Mammary epithelial cell (primary cell): Measurements from ENCODE around the gene LAMB2.

Source experiments
- EZH2 ChIP-seq: IDR thresholded peaks from 2 replicates; pipeline ENCODE4 v1.6.1; 2012; ENCODE audit warnings: low read length, inconsistent platforms, borderline replicate concordance
- TF ChIP-seq, protein P1 (sequence below), 2 donors: IDR thresholded peaks in 1 of 2; conservative IDR thresholded peaks in 1 of 2; 2 replicates each; pipeline ENCODE4 v1.5.1; 2011 to 2012; ENCODE audit warnings: inconsistent platforms in 2 of 2, low read length in 2 of 2, mild to moderate bottlenecking in 2 of 2, control low read depth in 1 of 2, low read depth in 1 of 2; ENCODE audit not compliant: insufficient read depth in 1 of 2; ENCODE audit errors: extremely low read depth in 1 of 2

DNA sequence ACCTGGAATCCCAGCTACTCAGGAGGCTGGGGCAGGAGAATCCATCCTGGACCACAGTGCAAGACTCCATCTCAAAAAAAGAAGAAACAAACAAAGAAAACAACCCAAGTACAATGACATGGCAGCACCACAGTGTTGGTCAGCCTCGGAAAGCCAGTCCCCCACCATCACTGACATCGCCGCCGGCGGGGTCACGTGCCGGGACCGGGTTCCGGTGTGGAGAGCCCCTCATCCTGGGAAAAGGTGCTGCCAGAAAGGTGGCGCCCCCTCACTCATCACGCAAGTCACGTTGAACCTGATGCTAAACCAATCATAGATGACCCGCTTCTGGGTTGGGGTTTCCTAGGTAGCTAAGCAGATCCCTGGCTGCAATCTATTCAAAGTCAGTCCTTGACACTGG is 56.7 kb downstream of the LAMB2 start:
- TF ChIP-seq, protein P1, sequence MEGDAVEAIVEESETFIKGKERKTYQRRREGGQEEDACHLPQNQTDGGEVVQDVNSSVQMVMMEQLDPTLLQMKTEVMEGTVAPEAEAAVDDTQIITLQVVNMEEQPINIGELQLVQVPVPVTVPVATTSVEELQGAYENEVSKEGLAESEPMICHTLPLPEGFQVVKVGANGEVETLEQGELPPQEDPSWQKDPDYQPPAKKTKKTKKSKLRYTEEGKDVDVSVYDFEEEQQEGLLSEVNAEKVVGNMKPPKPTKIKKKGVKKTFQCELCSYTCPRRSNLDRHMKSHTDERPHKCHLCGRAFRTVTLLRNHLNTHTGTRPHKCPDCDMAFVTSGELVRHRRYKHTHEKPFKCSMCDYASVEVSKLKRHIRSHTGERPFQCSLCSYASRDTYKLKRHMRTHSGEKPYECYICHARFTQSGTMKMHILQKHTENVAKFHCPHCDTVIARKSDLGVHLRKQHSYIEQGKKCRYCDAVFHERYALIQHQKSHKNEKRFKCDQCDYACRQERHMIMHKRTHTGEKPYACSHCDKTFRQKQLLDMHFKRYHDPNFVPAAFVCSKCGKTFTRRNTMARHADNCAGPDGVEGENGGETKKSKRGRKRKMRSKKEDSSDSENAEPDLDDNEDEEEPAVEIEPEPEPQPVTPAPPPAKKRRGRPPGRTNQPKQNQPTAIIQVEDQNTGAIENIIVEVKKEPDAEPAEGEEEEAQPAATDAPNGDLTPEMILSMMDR (conservative IDR thresholded peaks at IDR 0.05 in 1 of 2, IDR thresholded peaks at IDR 0.05 in 1 of 2; ENCODE audit: extremely low read depth in 1 of 2, insufficient read depth in 1 of 2, low read depth in 1 of 2, low read length in 2 of 2) = no peak
- no peak for TF ChIP-seq EZH2
